Hepatocyte (in vitro differentiated cells): Measurements from ENCODE around the gene CCL16.

ENCODE experiments used
- EZH2 ChIP-seq: fragments of 200-600 bp; sonication (generic); IDR thresholded peaks from 2 replicates; pipeline ENCODE4 v1.6.1; 2016; ENCODE audit warnings: antibody characterized with exemption, mild to moderate bottlenecking, borderline replicate concordance
- EZH2phosphoT487 ChIP-seq: fragments of 200-600 bp; sonication (generic); IDR thresholded peaks from one replicate; pipeline ENCODE4 v1.6.1; 2018; ENCODE audit warnings: antibody characterized with exemption, mild to moderate bottlenecking, low read depth, moderate library complexity; ENCODE audit not compliant: unreplicated experiment, severe bottlenecking
- TF ChIP-seq, protein P1 (sequence below): fragments of 200-600 bp; sonication (generic); IDR thresholded peaks from 2 replicates; pipeline ENCODE4 v1.5.1; 2016; ENCODE audit warnings: antibody characterized with exemption, mild to moderate bottlenecking; ENCODE audit not compliant: poor library complexity

DNA sequence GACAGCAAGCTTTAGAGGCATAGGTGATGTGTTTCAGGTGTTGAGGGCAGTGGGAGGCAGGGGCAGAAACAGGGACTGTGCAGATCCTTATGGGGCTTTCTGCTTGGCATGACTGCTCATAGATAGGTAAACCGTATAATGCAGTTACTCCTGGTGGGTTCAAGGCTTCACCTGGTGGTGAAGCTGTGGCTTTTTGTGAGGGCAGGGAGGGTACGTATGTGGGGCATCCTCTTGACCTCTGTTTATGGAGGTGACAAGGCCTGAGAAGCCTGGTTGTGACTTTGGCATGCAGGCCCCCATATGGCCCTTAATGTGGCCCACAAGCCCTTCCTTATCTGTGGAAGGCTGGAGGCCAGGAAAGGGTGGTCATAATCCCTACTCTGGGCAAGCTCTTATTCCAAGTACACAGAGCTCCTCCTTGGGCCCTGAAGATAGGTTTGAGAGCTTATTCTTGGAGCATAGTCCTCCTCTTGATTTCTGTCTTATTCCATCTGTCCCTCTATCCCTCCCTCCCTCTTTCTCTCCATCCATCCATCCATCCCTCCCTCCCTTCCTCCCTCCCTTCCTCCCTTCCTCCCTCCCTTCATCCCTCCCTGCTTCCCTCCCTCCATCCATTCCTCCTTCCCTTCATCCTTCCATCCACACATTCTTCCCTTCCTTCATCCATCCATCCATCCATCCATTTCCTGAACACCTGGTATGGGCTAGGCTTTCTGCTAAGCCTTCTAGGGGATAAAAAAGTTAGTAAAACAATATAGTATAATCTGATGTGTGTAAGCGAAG, 1.3 kb upstream of the CCL16 start:
- TF ChIP-seq, protein P1, sequence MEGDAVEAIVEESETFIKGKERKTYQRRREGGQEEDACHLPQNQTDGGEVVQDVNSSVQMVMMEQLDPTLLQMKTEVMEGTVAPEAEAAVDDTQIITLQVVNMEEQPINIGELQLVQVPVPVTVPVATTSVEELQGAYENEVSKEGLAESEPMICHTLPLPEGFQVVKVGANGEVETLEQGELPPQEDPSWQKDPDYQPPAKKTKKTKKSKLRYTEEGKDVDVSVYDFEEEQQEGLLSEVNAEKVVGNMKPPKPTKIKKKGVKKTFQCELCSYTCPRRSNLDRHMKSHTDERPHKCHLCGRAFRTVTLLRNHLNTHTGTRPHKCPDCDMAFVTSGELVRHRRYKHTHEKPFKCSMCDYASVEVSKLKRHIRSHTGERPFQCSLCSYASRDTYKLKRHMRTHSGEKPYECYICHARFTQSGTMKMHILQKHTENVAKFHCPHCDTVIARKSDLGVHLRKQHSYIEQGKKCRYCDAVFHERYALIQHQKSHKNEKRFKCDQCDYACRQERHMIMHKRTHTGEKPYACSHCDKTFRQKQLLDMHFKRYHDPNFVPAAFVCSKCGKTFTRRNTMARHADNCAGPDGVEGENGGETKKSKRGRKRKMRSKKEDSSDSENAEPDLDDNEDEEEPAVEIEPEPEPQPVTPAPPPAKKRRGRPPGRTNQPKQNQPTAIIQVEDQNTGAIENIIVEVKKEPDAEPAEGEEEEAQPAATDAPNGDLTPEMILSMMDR, result no peak
- TF ChIP-seq EZH2 (no peak), EZH2phosphoT487 (no peak)
